SJSA1 (cell line): ENCODE measurements around the gene CNTNAP2. TPM values are rescaled to one million over a fixed set of nuclear protein-coding genes. Genes with fewer than 3 reads are reported as not detected.

ENCODE experiments used
- DNase-seq, 2 experiments: peaks; one replicate each; pipeline ENCODE4 v3.0.0-alpha.2; 2015 to 2020; ENCODE audit warnings: low spot score in 2 of 2, low read depth in 1 of 2
- H3K27ac ChIP-seq: fragments of 250-450 bp; sonication (Bioruptor Pico); 2 replicates; pipeline ENCODE4 v1.5.1; 2020; ENCODE audit warnings: mild to moderate bottlenecking, moderate library complexity
- H3K27me3 ChIP-seq: fragments of 250-450 bp; sonication (Bioruptor Pico); replicated peaks from 2 replicates; pipeline ENCODE4 v1.5.1; 2020; ENCODE audit warnings: mild to moderate bottlenecking, moderate library complexity
- H3K36me3 ChIP-seq: fragments of 250-450 bp; sonication (Bioruptor Pico); 2 replicates; pipeline ENCODE4 v1.5.1; 2020; ENCODE audit warnings: mild to moderate bottlenecking
- H3K4me1 ChIP-seq: fragments of 250-450 bp; sonication (Bioruptor Pico); replicated peaks from 2 replicates; pipeline ENCODE4 v1.6.1; 2021; ENCODE audit warnings: mild to moderate bottlenecking
- H3K4me3 ChIP-seq: fragments of 250-450 bp; sonication (Bioruptor Pico); 2 replicates; pipeline ENCODE4 v1.5.1; 2020; ENCODE audit warnings: mild to moderate bottlenecking
- H3K9me3 ChIP-seq: fragments of 250-450 bp; sonication (Bioruptor Pico); replicated peaks from 2 replicates; pipeline ENCODE4 v1.5.1; 2020; ENCODE audit warnings: mild to moderate bottlenecking
- total RNA-seq: library from RNA; depleted of rRNA; stranded (reverse); fragments of >200 nt; shearing (Covaris generic); gene quantifications from 2 replicates; pipeline ENCODE4 v1.2.3, GENCODE V29; 2014

CNTNAP2 gene
- total RNA-seq, 1 experiment from 2014 or later = 0.29 TPM

GRCh38 chr7:147903536-147904218 is 1787.1 kb downstream of the CNTNAP2 start:
- Histone ChIP-seq H3K27me3 (no peaks in the 10 kb centered on the region), H3K4me3 (no peak overlapping the region), H3K27ac (no peak overlapping the region), H3K36me3 (no peaks in the 10 kb centered on the region), H3K9me3 (peaks cover 2% of the 10 kb centered on the region; the same call in 1 of the 2 replicates), H3K4me1 (no peaks in the 10 kb centered on the region)
- DNase-seq = no peak

GRCh38 chr7:147904219-147904576 is 1787.6 kb downstream of the CNTNAP2 start:
- H3K9me3 ChIP-seq = peaks cover 2% of the 10 kb centered on the region; the same call in 1 of the 2 replicates
- DNase-seq = no peak
- no peak overlapping the region for H3K4me3 ChIP-seq
- no peaks in the 10 kb centered on the region for H3K36me3 ChIP-seq
- no peaks in the 10 kb centered on the region for H3K4me1 ChIP-seq
- H3K27me3 ChIP-seq = no peaks in the 10 kb centered on the region
- H3K27ac ChIP-seq = no peak overlapping the region

- Histone ChIP-seq H3K4me1 (no peaks in the 10 kb centered on the region), H3K36me3 (no peaks in the 10 kb centered on the region), H3K27me3 (no peaks in the 10 kb centered on the region), H3K9me3 (no peaks in the 10 kb centered on the region; the same call in none of the 2 replicates), H3K4me3 (no peak overlapping the region), H3K27ac (no peak overlapping the region)
- no peak for DNase-seq
Measured at GRCh38 chr7:147909431-147910148, 1793.0 kb downstream of the CNTNAP2 start.

- no peaks in the 10 kb centered on the region for H3K27me3 ChIP-seq
- no peaks in the 10 kb centered on the region for H3K4me1 ChIP-seq
- no peak for DNase-seq
- no peaks in the 10 kb centered on the region; the same call in none of the 2 replicates for H3K9me3 ChIP-seq
- no peaks in the 10 kb centered on the region for H3K36me3 ChIP-seq
- H3K27ac ChIP-seq = no peak overlapping the region
- no peak overlapping the region for H3K4me3 ChIP-seq
Measured at GRCh38 chr7:147911201-147911601, 1794.6 kb downstream of the CNTNAP2 start.

- H3K9me3 ChIP-seq = no peaks in the 10 kb centered on the region; the same call in none of the 2 replicates
- DNase-seq = no peak
- H3K36me3 ChIP-seq = no peaks in the 10 kb centered on the region
- no peaks in the 10 kb centered on the region for H3K27me3 ChIP-seq
- no peaks in the 10 kb centered on the region for H3K4me1 ChIP-seq
- no peak overlapping the region for H3K4me3 ChIP-seq
- no peak overlapping the region for H3K27ac ChIP-seq
Measured at GRCh38 chr7:147912291-147912690, 1795.7 kb downstream of the CNTNAP2 start.

- Histone ChIP-seq H3K27me3 (no peaks in the 10 kb centered on the region), H3K36me3 (no peaks in the 10 kb centered on the region), H3K27ac (no peak overlapping the region), H3K4me1 (no peaks in the 10 kb centered on the region), H3K4me3 (no peak overlapping the region), H3K9me3 (no peaks in the 10 kb centered on the region; the same call in none of the 2 replicates)
- no peak for DNase-seq
Measured at GRCh38 chr7:147912946-147913638, 1796.5 kb downstream of the CNTNAP2 start.

- no peaks in the 10 kb centered on the region; the same call in 1 of the 2 replicates for H3K9me3 ChIP-seq
- H3K27ac ChIP-seq = no peak overlapping the region
- no peaks in the 10 kb centered on the region for H3K4me1 ChIP-seq
- DNase-seq = no peak
- no peaks in the 10 kb centered on the region for H3K36me3 ChIP-seq
- no peaks in the 10 kb centered on the region for H3K27me3 ChIP-seq
- no peak overlapping the region for H3K4me3 ChIP-seq
Measured at GRCh38 chr7:147915781-147916180, 1799.2 kb downstream of the CNTNAP2 start.

GRCh38 chr7:147916573-147916972 is 1800.0 kb downstream of the CNTNAP2 start:
- no peak overlapping the region for H3K4me3 ChIP-seq
- no peak for DNase-seq
- H3K27me3 ChIP-seq = no peaks in the 10 kb centered on the region
- no peak overlapping the region for H3K27ac ChIP-seq
- H3K4me1 ChIP-seq = no peaks in the 10 kb centered on the region
- H3K9me3 ChIP-seq = no peaks in the 10 kb centered on the region; the same call in 1 of the 2 replicates
- H3K36me3 ChIP-seq = no peaks in the 10 kb centered on the region

- no peak overlapping the region for H3K27ac ChIP-seq
- no peaks in the 10 kb centered on the region for H3K27me3 ChIP-seq
- no peak for DNase-seq
- H3K9me3 ChIP-seq = no peaks in the 10 kb centered on the region
- H3K4me3 ChIP-seq = no peak overlapping the region
- no peaks in the 10 kb centered on the region for H3K4me1 ChIP-seq
- no peaks in the 10 kb centered on the region for H3K36me3 ChIP-seq
Measured at GRCh38 chr7:147923841-147924240, 1807.2 kb downstream of the CNTNAP2 start.

GRCh38 chr7:147937428-147937827 is 1820.8 kb downstream of the CNTNAP2 start:
- DNase-seq = no peak
- H3K9me3 ChIP-seq = 0 out of 2 replicates have a peak, but pooled peaks cover 2% of the 10 kb centered on the region
- H3K36me3 ChIP-seq = no peaks in the 10 kb centered on the region
- no peaks in the 10 kb centered on the region for H3K4me1 ChIP-seq
- H3K27me3 ChIP-seq = no peaks in the 10 kb centered on the region
- H3K27ac ChIP-seq = no peak overlapping the region
- no peak overlapping the region for H3K4me3 ChIP-seq

- Histone ChIP-seq H3K9me3 (0 out of 2 replicates have a peak, but pooled peaks cover 2% of the 10 kb centered on the region), H3K27ac (no peak overlapping the region)
Measured at GRCh38 chr7:147941381-147941780, 1824.8 kb downstream of the CNTNAP2 start.

GRCh38 chr7:147944321-147944720 is 1827.7 kb downstream of the CNTNAP2 start:
- Histone ChIP-seq H3K4me1 (no peaks in the 10 kb centered on the region), H3K4me3 (no peak overlapping the region), H3K27ac (no peak overlapping the region), H3K27me3 (no peaks in the 10 kb centered on the region), H3K9me3 (0 out of 2 replicates have a peak, but pooled peaks cover 2% of the 10 kb centered on the region), H3K36me3 (no peaks in the 10 kb centered on the region)
- no peak for DNase-seq

More at GRCh38 chr7:147941381-147941780, 1824.8 kb downstream of the CNTNAP2 start:
- no peaks in the 10 kb centered on the region for H3K27me3 ChIP-seq
- H3K36me3 ChIP-seq = no peaks in the 10 kb centered on the region
- H3K4me3 ChIP-seq = no peak overlapping the region
- DNase-seq = no peak
- H3K4me1 ChIP-seq = no peaks in the 10 kb centered on the region

- no peak for DNase-seq
- H3K27me3 ChIP-seq = no peaks in the 10 kb centered on the region
Measured at GRCh38 chr7:147952918-147953317, 1836.3 kb downstream of the CNTNAP2 start.

More at GRCh38 chr7:147952918-147953317, 1836.3 kb downstream of the CNTNAP2 start:
- Histone ChIP-seq H3K4me3 (no peak overlapping the region), H3K9me3 (no peaks in the 10 kb centered on the region), H3K27ac (no peak overlapping the region), H3K36me3 (no peaks in the 10 kb centered on the region), H3K4me1 (no peaks in the 10 kb centered on the region)
